HEK293 (cell line): ENCODE results near the gene TMEM231.
"Not testable (repeated sequence)": the region's sequence is repeated elsewhere in the genome, so short reads cannot be mapped to it uniquely, and the experiment has no call there.

Experiments
- CTCF ChIA-PET: fragments of 350-600 bp; formaldehyde crosslinking; extraction: SDS; loops from one replicate; lab custom pipeline; 2021; ENCODE audit warnings: antibody characterized with exemption; lab: Yijun Ruan, JAX
- POLR2A ChIA-PET: fragments of 300-600 bp; formaldehyde crosslinking; extraction: SDS; loops from one replicate; lab custom pipeline; 2020; ENCODE audit warnings: antibody characterized with exemption, inconsistent platforms; lab: Yijun Ruan, JAX
- H3K27ac ChIP-seq: fragments of 200-500 bp; sonication (Bioruptor generic); 2 replicates; pipeline ENCODE4 v1.5.1; 2014; ENCODE audit warnings: low read depth, low read length, control low read depth, inconsistent platforms; ENCODE audit errors: extremely low read depth
- H3K36me3 ChIP-seq, 2 experiments: fragments of 200-500 bp in 1 of 2; sonication (Bioruptor generic) in 1 of 2; 1 replicate in 1 of 2; 2 replicates in 1 of 2; pipeline ENCODE4 v1.5.1; 2014 to 2017; ENCODE audit warnings: inconsistent platforms in 2 of 2, low read length in 2 of 2; ENCODE audit not compliant: control insufficient read depth in 2 of 2, insufficient read depth in 1 of 2
- H3K4me1 ChIP-seq: fragments of 200-500 bp; sonication (Bioruptor generic); 2 replicates; pipeline ENCODE4 v1.5.1; 2014; ENCODE audit warnings: mild to moderate bottlenecking, low read length, inconsistent platforms; ENCODE audit not compliant: control insufficient read depth, insufficient read depth
- H3K4me3 ChIP-seq: 2 replicates; pipeline ENCODE4 v1.5.1; 2011; ENCODE audit warnings: low read depth, mild to moderate bottlenecking, control low read depth, low read length, moderate library complexity
- H3K9me3 ChIP-seq: fragments of 200-500 bp; sonication (Bioruptor generic); 2 replicates; pipeline ENCODE4 v1.5.1; 2014; ENCODE audit warnings: low read depth, low read length, inconsistent platforms; ENCODE audit not compliant: control insufficient read depth, insufficient read depth
- GLIS2 ChIP-seq: fragments of 450-650 bp; formaldehyde crosslinking; IDR thresholded peaks from 2 replicates; pipeline ENCODE4 v1.5.1; 2016; ENCODE audit warnings: missing biosample characterization, missing genetic modification characterization
- IKZF3 ChIP-seq: fragments of 450-650 bp; IDR thresholded peaks from 2 replicates; pipeline ENCODE4 v1.5.0; 2018; ENCODE audit warnings: missing biosample characterization, mild to moderate bottlenecking, missing genetic modification characterization, moderate library complexity
- OSR2 ChIP-seq: fragments of 450-650 bp; formaldehyde crosslinking; IDR thresholded peaks from 2 replicates; pipeline ENCODE4 v1.5.1; 2016; ENCODE audit warnings: missing biosample characterization, missing genetic modification characterization
- SCRT1 ChIP-seq: fragments of 450-650 bp; formaldehyde crosslinking; IDR thresholded peaks from 2 replicates; pipeline ENCODE4 v1.5.1; 2016; ENCODE audit warnings: missing biosample characterization, missing genetic modification characterization, borderline replicate concordance
- SCRT2 ChIP-seq: fragments of 450-650 bp; formaldehyde crosslinking; IDR thresholded peaks from 2 replicates; pipeline ENCODE4 v1.5.1; 2016; ENCODE audit warnings: missing biosample characterization, missing genetic modification characterization
- SP7 ChIP-seq: fragments of 450-650 bp; formaldehyde crosslinking; IDR thresholded peaks from 2 replicates; pipeline ENCODE4 v1.5.1; 2016; ENCODE audit warnings: missing biosample characterization, missing genetic modification characterization
- ZBTB17 ChIP-seq: fragments of 450-650 bp; formaldehyde crosslinking; IDR thresholded peaks from 2 replicates; pipeline ENCODE4 v1.5.1; 2016; ENCODE audit warnings: missing biosample characterization, missing genetic modification characterization
- ZBTB8A ChIP-seq: fragments of 450-650 bp; formaldehyde crosslinking; IDR thresholded peaks from 2 replicates; pipeline ENCODE4 v1.5.1; 2016; ENCODE audit warnings: missing biosample characterization, missing genetic modification characterization
- ZNF335 ChIP-seq: fragments of 450-650 bp; formaldehyde crosslinking; conservative IDR thresholded peaks from 2 replicates; pipeline ENCODE4 v1.5.1; 2016; ENCODE audit warnings: missing biosample characterization, missing genetic modification characterization
- ZNF341 ChIP-seq: fragments of 450-650 bp; formaldehyde crosslinking; IDR thresholded peaks from 2 replicates; pipeline ENCODE4; 2016; ENCODE audit warnings: low read depth, missing biosample characterization, missing genetic modification characterization
- ZNF366 ChIP-seq: fragments of 450-650 bp; formaldehyde crosslinking; conservative IDR thresholded peaks from 2 replicates; pipeline ENCODE4 v1.5.1; 2016; ENCODE audit warnings: missing biosample characterization, missing genetic modification characterization
- ZNF660 ChIP-seq: fragments of 450-650 bp; IDR thresholded peaks from 2 replicates; pipeline ENCODE4 v1.5.1; 2018; ENCODE audit warnings: missing biosample characterization, mild to moderate bottlenecking, missing genetic modification characterization
- ZXDB ChIP-seq: fragments of 450-650 bp; formaldehyde crosslinking; IDR thresholded peaks from 2 replicates; pipeline ENCODE4 v1.5.1; 2016; ENCODE audit warnings: missing biosample characterization, missing genetic modification characterization
- TF ChIP-seq, protein P1 (sequence below): fragments of 450-650 bp; formaldehyde crosslinking; IDR thresholded peaks from 2 replicates; pipeline ENCODE4 v1.5.1; 2017; ENCODE audit warnings: missing biosample characterization, missing genetic modification characterization
- TF ChIP-seq, protein P2 (sequence below): fragments of 450-650 bp; formaldehyde crosslinking; IDR thresholded peaks from 2 replicates; pipeline ENCODE4 v1.5.1; 2017; ENCODE audit warnings: missing biosample characterization, missing genetic modification characterization
- TF ChIP-seq, protein P3 (sequence below): fragments of 450-650 bp; formaldehyde crosslinking; IDR thresholded peaks from 2 replicates; pipeline ENCODE4 v1.5.1; 2016; ENCODE audit warnings: missing biosample characterization, missing genetic modification characterization
- TF ChIP-seq, protein P4 (sequence below): fragments of 450-650 bp; formaldehyde crosslinking; IDR thresholded peaks from 2 replicates; pipeline ENCODE4 v1.5.1; 2016; ENCODE audit warnings: missing biosample characterization, missing genetic modification characterization
- TF ChIP-seq, protein P5 (sequence below): fragments of 450-650 bp; formaldehyde crosslinking; IDR thresholded peaks from 2 replicates; pipeline ENCODE4 v1.5.1; 2016; ENCODE audit warnings: missing biosample characterization, missing genetic modification characterization
- TF ChIP-seq, protein P6 (sequence below): fragments of 450-650 bp; formaldehyde crosslinking; conservative IDR thresholded peaks from 2 replicates; pipeline ENCODE4 v1.5.1; 2016; ENCODE audit warnings: low read depth, missing biosample characterization, missing genetic modification characterization

Gene TMEM231

DNA sequence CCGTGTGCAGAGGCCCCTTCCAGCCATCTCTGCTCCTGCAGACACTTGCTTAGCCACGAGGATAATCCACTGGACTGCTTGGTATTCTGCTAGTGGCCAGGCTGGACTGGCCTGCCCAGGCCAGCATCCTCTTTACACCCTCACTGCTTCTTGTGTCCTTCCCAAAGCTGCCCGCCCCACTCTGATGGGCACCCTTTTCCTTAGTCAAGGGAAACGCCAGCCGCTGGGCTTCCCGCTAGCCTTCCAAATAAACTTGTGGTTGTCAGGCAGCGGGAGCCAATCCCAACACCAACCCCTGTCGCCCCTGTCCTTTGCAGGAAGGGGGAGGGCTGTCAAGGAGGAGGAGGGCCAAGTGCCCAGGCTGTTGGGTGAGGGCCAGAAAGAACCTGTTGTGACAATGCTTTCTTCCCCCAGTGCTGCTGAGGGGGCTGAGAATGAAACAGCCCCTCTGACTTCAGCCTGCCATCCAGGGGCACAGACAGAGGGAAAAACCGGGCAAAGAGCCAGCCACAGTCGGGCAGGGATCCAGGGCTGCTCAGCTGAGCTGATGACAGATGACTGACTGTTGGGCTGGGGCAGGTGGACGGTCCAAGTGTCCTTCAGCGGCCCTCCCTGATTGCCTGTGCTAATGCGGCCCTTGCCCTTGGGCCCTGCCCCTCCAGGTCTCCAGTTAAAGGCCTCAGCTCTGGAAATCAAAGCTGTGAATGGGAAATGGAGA, 57.3 kb downstream of the TMEM231 start:
- H3K9me3 ChIP-seq, H3K27ac ChIP-seq, H3K36me3 ChIP-seq, H3K4me3 ChIP-seq: not testable (repeated sequence)
- CTCF ChIA-PET = interaction anchor here (0.8 to 2.4 kb wide), 3 partner anchors 18 to 299 kb away, joined by 3 to 20 read pairs (median 12); no protein-coding TSS in a partner anchor
- POLR2A ChIA-PET = interaction anchor here (0.6 kb wide), 1 partner anchor 11 kb away, joined by 3 read pairs; no protein-coding TSS in a partner anchor
- H3K4me1 ChIP-seq = peaks cover 13% of the 10 kb centered on the region
- TF ChIP-seq, protein P1, sequence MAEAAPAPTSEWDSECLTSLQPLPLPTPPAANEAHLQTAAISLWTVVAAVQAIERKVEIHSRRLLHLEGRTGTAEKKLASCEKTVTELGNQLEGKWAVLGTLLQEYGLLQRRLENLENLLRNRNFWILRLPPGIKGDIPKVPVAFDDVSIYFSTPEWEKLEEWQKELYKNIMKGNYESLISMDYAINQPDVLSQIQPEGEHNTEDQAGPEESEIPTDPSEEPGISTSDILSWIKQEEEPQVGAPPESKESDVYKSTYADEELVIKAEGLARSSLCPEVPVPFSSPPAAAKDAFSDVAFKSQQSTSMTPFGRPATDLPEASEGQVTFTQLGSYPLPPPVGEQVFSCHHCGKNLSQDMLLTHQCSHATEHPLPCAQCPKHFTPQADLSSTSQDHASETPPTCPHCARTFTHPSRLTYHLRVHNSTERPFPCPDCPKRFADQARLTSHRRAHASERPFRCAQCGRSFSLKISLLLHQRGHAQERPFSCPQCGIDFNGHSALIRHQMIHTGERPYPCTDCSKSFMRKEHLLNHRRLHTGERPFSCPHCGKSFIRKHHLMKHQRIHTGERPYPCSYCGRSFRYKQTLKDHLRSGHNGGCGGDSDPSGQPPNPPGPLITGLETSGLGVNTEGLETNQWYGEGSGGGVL (tag by site-specific recombination) = peak; percentile 87
- TF ChIP-seq ZBTB8A = peak; percentile 88
- TF ChIP-seq ZBTB17 (tag by site-specific recombination) = peak; percentile 56; the same call in 1 of the 2 replicates
- 0 out of 2 replicates have a peak, but pooled peaks have one; percentile 15 for TF ChIP-seq IKZF3 (tag by site-specific recombination)
- TF ChIP-seq OSR2 = peak; percentile 72
- TF ChIP-seq ZNF660 (tag by site-specific recombination) = peak; percentile 69; the same call in 1 of the 2 replicates
- TF ChIP-seq, protein P2, sequence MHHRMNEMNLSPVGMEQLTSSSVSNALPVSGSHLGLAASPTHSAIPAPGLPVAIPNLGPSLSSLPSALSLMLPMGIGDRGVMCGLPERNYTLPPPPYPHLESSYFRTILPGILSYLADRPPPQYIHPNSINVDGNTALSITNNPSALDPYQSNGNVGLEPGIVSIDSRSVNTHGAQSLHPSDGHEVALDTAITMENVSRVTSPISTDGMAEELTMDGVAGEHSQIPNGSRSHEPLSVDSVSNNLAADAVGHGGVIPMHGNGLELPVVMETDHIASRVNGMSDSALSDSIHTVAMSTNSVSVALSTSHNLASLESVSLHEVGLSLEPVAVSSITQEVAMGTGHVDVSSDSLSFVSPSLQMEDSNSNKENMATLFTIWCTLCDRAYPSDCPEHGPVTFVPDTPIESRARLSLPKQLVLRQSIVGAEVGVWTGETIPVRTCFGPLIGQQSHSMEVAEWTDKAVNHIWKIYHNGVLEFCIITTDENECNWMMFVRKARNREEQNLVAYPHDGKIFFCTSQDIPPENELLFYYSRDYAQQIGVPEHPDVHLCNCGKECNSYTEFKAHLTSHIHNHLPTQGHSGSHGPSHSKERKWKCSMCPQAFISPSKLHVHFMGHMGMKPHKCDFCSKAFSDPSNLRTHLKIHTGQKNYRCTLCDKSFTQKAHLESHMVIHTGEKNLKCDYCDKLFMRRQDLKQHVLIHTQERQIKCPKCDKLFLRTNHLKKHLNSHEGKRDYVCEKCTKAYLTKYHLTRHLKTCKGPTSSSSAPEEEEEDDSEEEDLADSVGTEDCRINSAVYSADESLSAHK (tag by site-specific recombination) = 0 out of 2 replicates have a peak, but pooled peaks have one; percentile 21
- TF ChIP-seq ZNF335 = 0 out of 2 replicates have a peak, but pooled peaks have one; percentile 36
- peak; percentile 55 for TF ChIP-seq ZNF341
- TF ChIP-seq SCRT1 (tag by site-specific recombination) = 0 out of 2 replicates have a peak, but pooled peaks have one; percentile 25
- TF ChIP-seq ZXDB (tag by site-specific recombination) = peak; percentile 62; the same call in 1 of the 2 replicates
- TF ChIP-seq SCRT2 (tag by site-specific recombination) = peak; percentile 81
- TF ChIP-seq, protein P3, sequence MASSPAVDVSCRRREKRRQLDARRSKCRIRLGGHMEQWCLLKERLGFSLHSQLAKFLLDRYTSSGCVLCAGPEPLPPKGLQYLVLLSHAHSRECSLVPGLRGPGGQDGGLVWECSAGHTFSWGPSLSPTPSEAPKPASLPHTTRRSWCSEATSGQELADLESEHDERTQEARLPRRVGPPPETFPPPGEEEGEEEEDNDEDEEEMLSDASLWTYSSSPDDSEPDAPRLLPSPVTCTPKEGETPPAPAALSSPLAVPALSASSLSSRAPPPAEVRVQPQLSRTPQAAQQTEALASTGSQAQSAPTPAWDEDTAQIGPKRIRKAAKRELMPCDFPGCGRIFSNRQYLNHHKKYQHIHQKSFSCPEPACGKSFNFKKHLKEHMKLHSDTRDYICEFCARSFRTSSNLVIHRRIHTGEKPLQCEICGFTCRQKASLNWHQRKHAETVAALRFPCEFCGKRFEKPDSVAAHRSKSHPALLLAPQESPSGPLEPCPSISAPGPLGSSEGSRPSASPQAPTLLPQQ (tag by site-specific recombination) = peak; percentile 57; the same call in 1 of the 2 replicates
- 0 out of 2 replicates have a peak, but pooled peaks have one; percentile 29 for TF ChIP-seq SP7
- TF ChIP-seq ZNF366 = peak; percentile 62
- 0 out of 2 replicates have a peak, but pooled peaks have one; percentile 13 for TF ChIP-seq GLIS2 (tag by site-specific recombination)
- TF ChIP-seq, protein P4, sequence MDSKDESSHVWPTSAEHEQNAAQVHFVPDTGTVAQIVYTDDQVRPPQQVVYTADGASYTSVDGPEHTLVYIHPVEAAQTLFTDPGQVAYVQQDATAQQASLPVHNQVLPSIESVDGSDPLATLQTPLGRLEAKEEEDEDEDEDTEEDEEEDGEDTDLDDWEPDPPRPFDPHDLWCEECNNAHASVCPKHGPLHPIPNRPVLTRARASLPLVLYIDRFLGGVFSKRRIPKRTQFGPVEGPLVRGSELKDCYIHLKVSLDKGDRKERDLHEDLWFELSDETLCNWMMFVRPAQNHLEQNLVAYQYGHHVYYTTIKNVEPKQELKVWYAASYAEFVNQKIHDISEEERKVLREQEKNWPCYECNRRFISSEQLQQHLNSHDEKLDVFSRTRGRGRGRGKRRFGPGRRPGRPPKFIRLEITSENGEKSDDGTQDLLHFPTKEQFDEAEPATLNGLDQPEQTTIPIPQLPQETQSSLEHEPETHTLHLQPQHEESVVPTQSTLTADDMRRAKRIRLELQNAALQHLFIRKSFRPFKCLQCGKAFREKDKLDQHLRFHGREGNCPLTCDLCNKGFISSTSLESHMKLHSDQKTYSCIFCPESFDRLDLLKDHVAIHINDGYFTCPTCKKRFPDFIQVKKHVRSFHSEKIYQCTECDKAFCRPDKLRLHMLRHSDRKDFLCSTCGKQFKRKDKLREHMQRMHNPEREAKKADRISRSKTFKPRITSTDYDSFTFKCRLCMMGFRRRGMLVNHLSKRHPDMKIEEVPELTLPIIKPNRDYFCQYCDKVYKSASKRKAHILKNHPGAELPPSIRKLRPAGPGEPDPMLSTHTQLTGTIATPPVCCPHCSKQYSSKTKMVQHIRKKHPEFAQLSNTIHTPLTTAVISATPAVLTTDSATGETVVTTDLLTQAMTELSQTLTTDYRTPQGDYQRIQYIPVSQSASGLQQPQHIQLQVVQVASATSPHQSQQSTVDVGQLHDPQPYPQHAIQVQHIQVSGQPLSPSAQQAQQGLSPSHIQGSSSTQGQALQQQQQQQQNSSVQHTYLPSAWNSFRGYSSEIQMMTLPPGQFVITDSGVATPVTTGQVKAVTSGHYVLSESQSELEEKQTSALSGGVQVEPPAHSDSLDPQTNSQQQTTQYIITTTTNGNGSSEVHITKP = peak; percentile 54
- TF ChIP-seq, protein P5, sequence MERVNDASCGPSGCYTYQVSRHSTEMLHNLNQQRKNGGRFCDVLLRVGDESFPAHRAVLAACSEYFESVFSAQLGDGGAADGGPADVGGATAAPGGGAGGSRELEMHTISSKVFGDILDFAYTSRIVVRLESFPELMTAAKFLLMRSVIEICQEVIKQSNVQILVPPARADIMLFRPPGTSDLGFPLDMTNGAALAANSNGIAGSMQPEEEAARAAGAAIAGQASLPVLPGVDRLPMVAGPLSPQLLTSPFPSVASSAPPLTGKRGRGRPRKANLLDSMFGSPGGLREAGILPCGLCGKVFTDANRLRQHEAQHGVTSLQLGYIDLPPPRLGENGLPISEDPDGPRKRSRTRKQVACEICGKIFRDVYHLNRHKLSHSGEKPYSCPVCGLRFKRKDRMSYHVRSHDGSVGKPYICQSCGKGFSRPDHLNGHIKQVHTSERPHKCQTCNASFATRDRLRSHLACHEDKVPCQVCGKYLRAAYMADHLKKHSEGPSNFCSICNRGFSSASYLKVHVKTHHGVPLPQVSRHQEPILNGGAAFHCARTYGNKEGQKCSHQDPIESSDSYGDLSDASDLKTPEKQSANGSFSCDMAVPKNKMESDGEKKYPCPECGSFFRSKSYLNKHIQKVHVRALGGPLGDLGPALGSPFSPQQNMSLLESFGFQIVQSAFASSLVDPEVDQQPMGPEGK (tag by site-specific recombination) = peak; percentile 82
- TF ChIP-seq, protein P6, sequence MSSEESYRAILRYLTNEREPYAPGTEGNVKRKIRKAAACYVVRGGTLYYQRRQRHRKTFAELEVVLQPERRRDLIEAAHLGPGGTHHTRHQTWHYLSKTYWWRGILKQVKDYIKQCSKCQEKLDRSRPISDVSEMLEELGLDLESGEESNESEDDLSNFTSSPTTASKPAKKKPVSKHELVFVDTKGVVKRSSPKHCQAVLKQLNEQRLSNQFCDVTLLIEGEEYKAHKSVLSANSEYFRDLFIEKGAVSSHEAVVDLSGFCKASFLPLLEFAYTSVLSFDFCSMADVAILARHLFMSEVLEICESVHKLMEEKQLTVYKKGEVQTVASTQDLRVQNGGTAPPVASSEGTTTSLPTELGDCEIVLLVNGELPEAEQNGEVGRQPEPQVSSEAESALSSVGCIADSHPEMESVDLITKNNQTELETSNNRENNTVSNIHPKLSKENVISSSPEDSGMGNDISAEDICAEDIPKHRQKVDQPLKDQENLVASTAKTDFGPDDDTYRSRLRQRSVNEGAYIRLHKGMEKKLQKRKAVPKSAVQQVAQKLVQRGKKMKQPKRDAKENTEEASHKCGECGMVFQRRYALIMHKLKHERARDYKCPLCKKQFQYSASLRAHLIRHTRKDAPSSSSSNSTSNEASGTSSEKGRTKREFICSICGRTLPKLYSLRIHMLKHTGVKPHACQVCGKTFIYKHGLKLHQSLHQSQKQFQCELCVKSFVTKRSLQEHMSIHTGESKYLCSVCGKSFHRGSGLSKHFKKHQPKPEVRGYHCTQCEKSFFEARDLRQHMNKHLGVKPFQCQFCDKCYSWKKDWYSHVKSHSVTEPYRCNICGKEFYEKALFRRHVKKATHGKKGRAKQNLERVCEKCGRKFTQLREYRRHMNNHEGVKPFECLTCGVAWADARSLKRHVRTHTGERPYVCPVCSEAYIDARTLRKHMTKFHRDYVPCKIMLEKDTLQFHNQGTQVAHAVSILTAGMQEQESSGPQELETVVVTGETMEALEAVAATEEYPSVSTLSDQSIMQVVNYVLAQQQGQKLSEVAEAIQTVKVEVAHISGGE (tag by site-specific recombination) = peak; percentile 80
